Tibial nerve (tissue), 4 donors: ENCODE results near the gene MPDU1. TPM values are rescaled to one million over a fixed set of nuclear protein-coding genes. Genes with fewer than 3 reads are reported as not detected.
A peak's percentile ranks its signal among the peaks of the same experiment; 100 is the strongest.

ENCODE experiments used
- DNase-seq, 2 donors: peaks; one replicate each; pipeline ENCODE4 v3.0.0-alpha.2; 2019; ENCODE audit warnings: low spot score in 2 of 2
- H3K27ac ChIP-seq, 4 donors: fragments of 200-600 bp; sonication (generic) in 3 of 4; one replicate each; pipeline ENCODE4 v1.5.1; 2017 to 2019; ENCODE audit warnings: mild to moderate bottlenecking in 1 of 4
- H3K27me3 ChIP-seq, 2 donors: fragments of 200-600 bp; sonication (generic) in 1 of 2; one replicate each; pipeline versions ENCODE4 v1.5.1 to v1.6.0; 2017 to 2019
- H3K36me3 ChIP-seq, 3 donors: fragments of 200-600 bp; sonication (generic); one replicate each; pipeline ENCODE4 v1.5.1; 2018 to 2019
- H3K4me1 ChIP-seq, 4 donors: fragments of 200-600 bp; sonication (generic) in 3 of 4; one replicate each; pipeline ENCODE4 v1.5.1; 2017 to 2019
- H3K4me3 ChIP-seq, 4 donors: fragments of 200-600 bp; sonication (generic) in 3 of 4; one replicate each; pipeline ENCODE4 v1.5.1; 2017 to 2019; ENCODE audit warnings: mild to moderate bottlenecking in 1 of 4, moderate library complexity in 1 of 4
- H3K9me3 ChIP-seq, 4 donors: fragments of 200-600 bp; sonication (generic) in 3 of 4; one replicate each; pipeline ENCODE4 v1.5.1; 2017 to 2019
- CTCF ChIP-seq, 5 experiments: fragments of 200-600 bp in 3 of 5; fragments of 450-650 bp in 2 of 5; sonication (generic) in 3 of 5; IDR thresholded peaks; one replicate each; pipeline ENCODE4 v1.5.1; 2016 to 2019; ENCODE audit warnings: antibody characterized with exemption in 5 of 5, mild to moderate bottlenecking in 3 of 5, moderate library complexity in 2 of 5
- EP300 ChIP-seq, 2 donors: sonication (generic); formaldehyde crosslinking; IDR thresholded peaks; one replicate each; pipeline ENCODE4 v1.6.1; 2017; ENCODE audit warnings: antibody characterized with exemption in 2 of 2, mild to moderate bottlenecking in 1 of 2
- POLR2A ChIP-seq, 2 donors: fragments of 450-650 bp; IDR thresholded peaks; one replicate each; pipeline ENCODE4 v1.6.1; 2017; ENCODE audit warnings: antibody characterized with exemption in 2 of 2, mild to moderate bottlenecking in 2 of 2, moderate library complexity in 2 of 2
- WGBS, 2 donors: methylation state at CpG; one replicate each; pipeline ENCODE4 v1.1.5; 2018; 5-methylcytosine and 5-hydroxymethylcytosine counted together
- total RNA-seq, 4 donors: library from RNA; depleted of rRNA; stranded (reverse); fragments of >200 nt; gene quantifications; one replicate each; pipeline ENCODE4 v1.1.0, GENCODE V29; 2016

MPDU1 gene
- total RNA-seq, 4 donors from 2014 or later = 58.3 to 102 (median 66.2) TPM

DNA sequence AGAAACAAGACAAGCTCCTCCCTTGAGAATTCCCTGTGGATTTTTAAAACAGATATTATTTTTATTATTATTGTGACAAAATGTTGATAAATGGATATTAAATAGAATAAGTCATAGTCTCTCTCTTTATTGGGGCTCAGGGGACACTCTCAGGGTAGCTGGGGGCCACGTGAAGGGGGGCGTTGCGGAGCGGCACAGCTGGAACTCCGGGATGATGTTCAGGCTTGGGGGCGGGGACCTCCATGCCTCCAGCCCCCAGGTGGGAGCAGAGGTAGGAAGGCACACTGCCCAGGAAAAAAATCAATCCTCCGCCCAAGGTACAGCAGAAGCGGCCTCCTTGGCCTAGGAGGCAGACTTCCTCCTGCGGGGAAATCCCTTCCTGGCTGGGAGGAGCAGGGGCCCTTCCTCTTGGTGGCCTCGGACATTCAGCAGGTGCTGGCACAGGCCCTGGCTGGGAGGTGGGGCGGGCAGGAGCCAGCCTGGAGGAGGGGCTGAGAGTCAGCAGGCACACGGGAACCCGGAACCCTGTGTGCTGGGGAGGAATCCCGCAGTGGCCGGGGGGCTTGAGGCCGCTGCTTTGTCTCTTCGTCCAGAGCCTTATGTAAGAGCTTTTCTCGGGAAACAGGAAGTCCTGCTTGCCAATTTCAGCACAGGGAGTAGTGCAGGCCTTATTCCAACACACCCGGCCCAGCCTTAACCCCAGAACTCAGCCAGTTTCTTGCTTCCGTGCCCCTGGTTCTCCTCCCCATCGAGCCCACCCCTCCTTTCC lies 25.7 kb upstream of the MPDU1 start:
- peak; percentile 86 to 88 for TF ChIP-seq EP300 (IDR thresholded peaks at IDR 0.05)
- TF ChIP-seq CTCF (IDR thresholded peaks at IDR 0.05) = peak in 1 of 5 experiments; percentile 5
- TF ChIP-seq POLR2A (IDR thresholded peaks at IDR 0.05) = peak in 1 of 2 donors; percentile 60
- Histone ChIP-seq H3K4me1 (peaks cover 0 to 57% (median 45%) of the 10 kb centered on the region in 4 donors), H3K27ac (peak overlapping the region; percentile 92 to 94 (median 94)), H3K9me3 (no peaks in the 10 kb centered on the region), H3K27me3 (no peaks in the 10 kb centered on the region), H3K36me3 (peaks cover 0 to 10% (median 0%) of the 10 kb centered on the region in 3 donors), H3K4me3 (peak overlapping the region; percentile 18 to 88 (median 60))
- WGBS, 2 donors = 11 to 13% methylated on average over 18 to 21 of the region's 21 CpGs
- peak; percentile 73 to 74 for DNase-seq

GRCh38 chr17:7558544-7559319 lies 24.9 kb upstream of the MPDU1 start, which contains the start of gene TNFSF13:
TSS of gene TNFSF13 (plus strand) at chr17:7558750. CDS start at chr17:7559040, 290 bp downstream.
- Histone ChIP-seq H3K27ac (peak within 1 kb of the TSS; percentile 92 to 94 (median 94)), H3K4me3 (peak within 1 kb of the TSS; percentile 18 to 88 (median 60)), H3K36me3 (peaks cover 0 to 11% (median 0%) of the 10 kb centered on the region in 3 donors), H3K27me3 (no peaks in the 10 kb centered on the region), H3K9me3 (no peaks in the 10 kb centered on the region), H3K4me1 (peaks cover 0 to 65% (median 53%) of the 10 kb centered on the region in 4 donors)
- 10 to 20% methylated on average over 16 of the region's 16 CpGs for WGBS, 2 donors
- peak in 1 of 2 donors; percentile 50 for DNase-seq
- no peak for TF ChIP-seq EP300 (IDR thresholded peaks at IDR 0.05)
- no peak for TF ChIP-seq POLR2A (IDR thresholded peaks at IDR 0.05)
- no peak for TF ChIP-seq CTCF (IDR thresholded peaks at IDR 0.05)

DNA sequence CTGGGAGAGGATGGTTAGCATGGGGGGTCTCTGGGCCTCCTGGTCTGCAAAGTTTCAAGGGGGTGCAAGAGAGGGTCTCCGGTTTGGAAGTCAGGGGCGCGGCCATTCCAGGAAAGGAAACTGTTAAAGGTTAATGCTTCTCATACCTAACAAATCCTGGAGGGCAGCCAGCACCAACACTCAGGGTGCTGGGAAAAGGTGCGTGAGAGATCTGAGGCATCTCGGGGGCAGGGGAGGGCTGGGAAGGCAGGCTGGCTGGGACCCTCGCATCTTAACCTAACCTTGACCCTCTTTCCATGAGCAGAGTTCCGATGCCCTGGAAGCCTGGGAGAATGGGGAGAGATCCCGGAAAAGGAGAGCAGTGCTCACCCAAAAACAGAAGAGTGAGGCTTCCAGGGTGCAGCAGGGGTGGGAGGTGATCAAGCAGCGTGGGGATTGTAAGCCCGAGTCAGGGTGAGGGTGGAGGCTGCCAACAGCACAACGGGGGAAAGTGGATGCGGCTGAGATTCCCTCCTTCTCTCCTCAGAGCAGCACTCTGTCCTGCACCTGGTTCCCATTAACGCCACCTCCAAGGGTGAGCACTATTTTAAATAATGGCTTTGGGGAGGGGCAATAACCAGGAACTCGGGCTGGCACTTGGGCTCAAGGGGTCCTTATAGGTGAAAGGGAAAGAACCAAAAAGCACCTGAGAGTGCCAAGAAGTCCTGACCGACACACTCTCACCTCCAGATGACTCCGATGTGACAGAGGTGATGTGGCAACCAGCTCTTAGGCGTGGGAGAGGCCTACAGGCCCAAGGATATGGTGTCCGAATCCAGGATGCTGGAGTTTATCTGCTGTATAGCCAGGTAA lies 24.1 kb upstream of the MPDU1 start:
- TF ChIP-seq POLR2A (IDR thresholded peaks at IDR 0.05) (no peak), EP300 (IDR thresholded peaks at IDR 0.05) (no peak), CTCF (IDR thresholded peaks at IDR 0.05) (no peak)
- DNase-seq = no peak
- Histone ChIP-seq H3K36me3 (peaks cover 0 to 16% (median under 1%) of the 10 kb centered on the region in 3 donors), H3K4me3 (peak overlapping the region; percentile 18 to 88 (median 60)), H3K9me3 (no peaks in the 10 kb centered on the region), H3K27ac (peak overlapping the region; percentile 92 to 94 (median 94)), H3K4me1 (peaks cover 0 to 73% (median 55%) of the 10 kb centered on the region in 4 donors), H3K27me3 (no peaks in the 10 kb centered on the region)
- WGBS, 2 donors = 54 to 70% methylated on average over 16 to 18 of the region's 18 CpGs

- no peak for TF ChIP-seq EP300 (IDR thresholded peaks at IDR 0.05)
- peak in 4 of 5 experiments; percentile 37 to 54 (median 42) for TF ChIP-seq CTCF (IDR thresholded peaks at IDR 0.05)
- peak in 1 of 2 donors; percentile 46 for DNase-seq
- peaks cover 0 to 81% (median 55%) of the 10 kb centered on the region in 4 donors for H3K4me1 ChIP-seq
- H3K27ac ChIP-seq = peak overlapping the region; percentile 92 to 94 (median 94)
- peaks cover 0 to 25% (median 9%) of the 10 kb centered on the region in 3 donors for H3K36me3 ChIP-seq
- H3K4me3 ChIP-seq = peak overlapping the region; percentile 15 to 88 (median 80)
- no peaks in the 10 kb centered on the region for H3K27me3 ChIP-seq
- 27 to 30% methylated on average over 22 of the region's 22 CpGs for WGBS, 2 donors
- H3K9me3 ChIP-seq = no peaks in the 10 kb centered on the region
These were observed 23.3 kb upstream of the MPDU1 start for GRCh38 chr17:7560172-7561027.
